Kidney epithelial cell (primary cell): Measurements from ENCODE around the gene NCS1. TPM values are rescaled to one million over a fixed set of nuclear protein-coding genes. Genes with fewer than 3 reads are reported as not detected.
A peak's percentile ranks its signal among the peaks of the same experiment; 100 is the strongest.

Experiments
- DNase-seq: peaks from one replicate; pipeline ENCODE4 v3.0.0-alpha.2; 2010; ENCODE audit warnings: low read depth
- H3K27me3 ChIP-seq: 2 replicates; pipeline ENCODE4 v1.6.0; 2011; ENCODE audit warnings: low read length; ENCODE audit not compliant: control insufficient read depth, insufficient read depth
- H3K36me3 ChIP-seq: 2 replicates; pipeline ENCODE4 v1.5.1; 2011; ENCODE audit warnings: low read length; ENCODE audit not compliant: control insufficient read depth, insufficient read depth
- H3K4me3 ChIP-seq: 2 replicates; pipeline ENCODE4 v1.5.1; 2011; ENCODE audit warnings: low read depth, mild to moderate bottlenecking, control low read depth, low read length
- CTCF ChIP-seq: IDR thresholded peaks from 2 replicates; pipeline ENCODE4 v1.5.1; 2011; ENCODE audit warnings: mild to moderate bottlenecking, moderate library complexity, low read length, control low read depth, inconsistent platforms; ENCODE audit not compliant: insufficient read depth, poor library complexity, severe bottlenecking
- total RNA-seq: library from RNA; depleted of rRNA; stranded (reverse); fragments of >200 nt; gene quantifications from 2 replicates; pipeline ENCODE4 v1.2.3, GENCODE V29; 2015

The NCS1 gene
- total RNA-seq, result 69.2 and 72.8 TPM in 2 replicates

- no peaks in the 10 kb centered on the region for H3K27me3 ChIP-seq
- H3K4me3 ChIP-seq, result peak within 1 kb of the TSS; percentile 47
- H3K36me3 ChIP-seq, result peaks cover 1% of the 10 kb centered on the region
- no peak for DNase-seq
- TF ChIP-seq CTCF, result no peak
Observed at GRCh38 chr9:130172161-130172857, at the start of gene NCS1. Gene NCS1 (plus strand): TSS chr9:130172404. CDS start chr9:130172664, 260 bp downstream.

DNA sequence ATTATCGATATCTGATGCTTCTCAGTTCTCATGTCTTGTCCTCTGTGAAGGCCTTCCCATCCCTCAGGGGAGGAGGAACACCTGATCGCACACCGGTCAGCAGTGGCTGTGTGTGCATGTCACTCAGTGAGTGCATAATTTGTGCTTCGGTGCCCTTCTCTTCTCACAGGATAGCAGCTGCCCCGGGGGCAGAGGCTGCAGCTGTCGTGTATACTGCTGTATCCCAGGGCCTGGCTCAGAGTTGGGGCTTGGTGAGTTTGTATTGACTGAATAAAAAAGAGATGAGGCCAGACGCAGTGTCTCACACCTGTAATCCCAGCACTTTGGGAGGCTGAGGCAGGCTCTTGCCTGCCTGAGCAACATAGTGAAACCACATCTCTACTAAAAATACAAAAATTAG lies 49.7 kb upstream of the NCS1 start:
- Histone ChIP-seq H3K36me3 (no peaks in the 10 kb centered on the region), H3K4me3 (no peak overlapping the region), H3K27me3 (no peaks in the 10 kb centered on the region)
- no peak for DNase-seq
- TF ChIP-seq CTCF, result no peak

GRCh38 chr9:130124085-130124860 lies 47.9 kb upstream of the NCS1 start:
- Histone ChIP-seq H3K36me3 (no peaks in the 10 kb centered on the region), H3K4me3 (no peak overlapping the region), H3K27me3 (no peaks in the 10 kb centered on the region)
- DNase-seq, result no peak
- no peak for TF ChIP-seq CTCF

DNA sequence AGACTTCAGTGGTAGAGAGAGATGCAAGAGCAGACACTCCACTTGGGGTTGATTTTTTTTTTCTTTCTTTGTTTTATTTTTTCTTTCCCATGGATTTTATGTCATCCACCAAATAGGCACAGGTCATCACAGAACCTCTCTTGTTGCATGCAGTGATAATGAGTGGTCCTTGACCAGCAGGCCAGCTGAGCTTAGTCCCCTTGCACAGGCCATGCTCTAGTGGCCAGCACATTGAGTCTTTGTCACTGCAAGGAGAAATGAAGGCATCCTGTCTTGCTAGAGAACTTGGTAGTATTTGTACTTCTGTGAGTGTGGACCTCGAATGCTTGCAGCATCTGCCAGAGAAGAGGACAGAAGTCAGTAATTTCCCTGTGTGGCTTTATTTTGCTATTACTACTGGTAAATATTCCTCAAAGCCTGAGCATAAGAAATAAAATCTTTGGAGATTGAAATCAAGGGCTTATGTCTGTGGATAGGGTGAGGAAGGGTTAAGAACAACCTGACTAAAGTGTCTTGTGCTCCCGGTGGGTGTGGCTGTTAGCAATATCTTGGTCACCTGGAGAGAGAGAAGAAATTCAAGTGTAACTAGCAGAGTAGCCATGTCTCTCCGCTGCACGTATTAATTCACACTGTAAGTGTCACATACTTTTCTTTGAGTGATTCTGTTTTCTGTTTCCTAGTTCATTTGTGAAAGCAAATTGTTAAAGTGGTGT lies 45.3 kb upstream of the NCS1 start:
- H3K36me3 ChIP-seq, result no peaks in the 10 kb centered on the region
- no peak overlapping the region for H3K4me3 ChIP-seq
- H3K27me3 ChIP-seq, result no peaks in the 10 kb centered on the region
- DNase-seq, result no peak
- no peak for TF ChIP-seq CTCF

DNA sequence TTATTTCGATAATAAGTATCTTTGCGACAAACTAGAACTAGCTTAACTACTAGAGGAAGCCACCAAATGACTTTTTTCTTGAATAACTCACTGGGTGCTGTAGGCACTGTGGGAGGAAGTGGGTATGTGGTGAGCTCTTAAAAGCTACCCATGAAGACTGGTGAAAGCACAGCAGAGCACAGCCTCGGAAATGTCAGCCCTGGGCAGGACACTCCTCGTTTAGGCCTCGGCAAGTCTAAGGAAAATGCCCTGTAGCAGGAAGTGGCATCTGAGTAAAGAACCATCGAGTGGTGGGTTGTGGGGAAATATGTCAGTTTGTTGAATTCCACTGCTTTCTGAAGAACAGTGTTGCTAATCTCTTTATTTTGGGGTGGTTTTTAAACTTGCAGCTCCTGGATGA lies 44.0 kb upstream of the NCS1 start:
- Histone ChIP-seq H3K27me3 (no peaks in the 10 kb centered on the region), H3K4me3 (no peak overlapping the region), H3K36me3 (no peaks in the 10 kb centered on the region)
- no peak for TF ChIP-seq CTCF
- DNase-seq, result no peak
